HG02870 (cell line): ENCODE data around the gene PTX3.

Source experiments
- ATAC-seq: cut with Tn5 transposase; IDR thresholded peaks from one replicate; pipeline ENCODE4 v1.9.1; 2021; ENCODE audit warnings: mild to moderate bottlenecking, moderate library complexity; ENCODE audit not compliant: unreplicated experiment

PTX3 gene

GRCh38 chr3:157436583-157437291 lies at the start of gene PTX3:
Gene PTX3, plus strand, starts transcription at chr3:157436850. Its CDS starts 84 bp downstream, at chr3:157436934.
- ATAC-seq: no peak

DNA sequence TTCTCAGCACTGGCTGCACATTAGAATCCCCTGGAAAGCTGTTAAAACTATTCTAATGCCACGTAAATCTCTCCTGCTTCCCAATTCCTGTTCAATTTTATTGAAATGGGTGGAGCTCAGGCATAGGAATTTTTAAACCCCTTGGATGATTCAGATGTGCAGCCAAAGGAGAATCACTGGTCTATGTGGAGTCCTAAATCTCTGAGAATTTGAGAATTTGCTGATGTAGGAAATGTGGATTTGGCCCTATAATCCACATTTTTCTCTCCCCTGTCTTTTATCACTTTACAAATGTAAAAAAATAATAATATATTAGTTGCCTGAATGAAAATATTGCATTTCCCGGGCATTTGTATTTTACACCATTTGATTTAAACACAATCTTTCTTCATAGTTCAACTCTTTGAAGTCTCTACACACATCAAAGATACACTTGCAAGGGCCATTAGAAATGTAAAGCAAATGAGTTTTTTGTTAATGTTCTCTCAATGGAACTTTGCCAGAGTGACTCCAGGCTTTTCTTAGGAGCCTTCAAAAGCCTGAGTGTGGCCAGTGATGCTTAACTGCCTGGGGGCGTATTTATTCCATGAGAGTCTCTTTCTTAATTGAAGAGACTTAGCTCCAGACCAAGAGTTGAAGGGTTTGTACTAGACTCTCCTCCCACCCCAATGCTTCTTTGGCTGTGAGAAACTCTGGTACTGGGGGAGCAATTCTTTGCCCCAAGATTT lies 48.8 kb upstream of the PTX3 start:
- no peak for ATAC-seq

- ATAC-seq: no peak
Observed at GRCh38 chr3:157388976-157389375, 47.7 kb upstream of the PTX3 start.

DNA sequence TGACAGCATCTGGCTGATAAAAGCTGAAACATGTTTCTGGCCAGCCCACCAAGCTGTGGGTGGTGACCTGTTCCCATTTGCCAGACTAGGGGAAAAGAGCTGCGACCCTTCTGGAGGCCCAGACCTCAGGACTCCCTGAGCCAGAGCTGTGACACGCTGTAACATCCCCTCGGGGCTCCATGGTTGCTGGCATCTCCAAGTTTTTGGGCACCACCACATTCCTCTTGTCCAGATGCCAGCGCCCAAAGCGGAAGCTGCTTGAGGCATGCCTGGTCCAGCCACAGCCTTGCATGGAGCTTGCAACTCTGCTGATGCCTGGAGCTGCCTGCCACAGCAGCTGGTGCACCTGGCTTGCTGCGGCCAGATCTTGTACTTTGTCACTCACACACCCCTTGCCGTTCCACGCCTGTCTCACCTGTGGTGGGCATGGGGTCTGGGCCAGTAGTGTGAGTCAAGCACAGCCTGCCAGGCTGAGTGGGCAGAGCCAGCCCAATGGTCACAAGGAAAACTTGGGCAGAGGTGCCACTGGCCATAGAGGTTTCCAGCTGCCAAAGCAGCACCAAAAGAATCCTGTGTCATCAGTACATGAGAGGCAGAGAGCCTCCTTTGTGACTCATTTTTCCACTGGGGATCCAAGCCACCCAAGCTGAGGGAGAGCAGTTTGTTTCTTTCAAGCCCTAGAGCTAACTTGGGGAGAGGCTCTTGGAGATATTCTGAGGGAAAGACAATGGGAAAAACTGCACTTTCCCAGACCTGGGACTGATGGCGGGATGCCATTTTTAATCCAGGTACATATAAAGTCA lies 45.7 kb upstream of the PTX3 start:
- ATAC-seq: no peak

GRCh38 chr3:157392104-157392503 lies 44.5 kb upstream of the PTX3 start:
- ATAC-seq: no peak

DNA sequence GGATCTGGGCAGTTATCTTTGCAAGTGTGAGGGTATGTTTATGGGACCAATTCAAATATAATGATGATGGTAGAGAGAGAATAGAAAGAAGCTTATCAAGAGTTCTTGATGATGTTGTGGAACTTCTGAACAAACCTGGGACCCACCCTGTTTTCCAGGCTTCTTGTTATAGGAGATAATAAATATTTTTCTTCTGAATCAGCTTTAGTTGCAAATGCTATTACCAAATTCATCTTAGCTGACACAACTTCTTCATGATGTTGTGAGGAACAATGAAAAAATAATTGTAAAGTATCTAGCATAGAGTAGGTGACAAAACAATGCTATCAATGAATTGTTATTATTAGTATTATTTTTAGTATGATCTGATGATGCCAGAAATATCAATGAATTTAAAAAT lies 43.5 kb upstream of the PTX3 start:
- ATAC-seq: no peak

GRCh38 chr3:157394411-157394810 lies 42.2 kb upstream of the PTX3 start:
- no peak for ATAC-seq

DNA sequence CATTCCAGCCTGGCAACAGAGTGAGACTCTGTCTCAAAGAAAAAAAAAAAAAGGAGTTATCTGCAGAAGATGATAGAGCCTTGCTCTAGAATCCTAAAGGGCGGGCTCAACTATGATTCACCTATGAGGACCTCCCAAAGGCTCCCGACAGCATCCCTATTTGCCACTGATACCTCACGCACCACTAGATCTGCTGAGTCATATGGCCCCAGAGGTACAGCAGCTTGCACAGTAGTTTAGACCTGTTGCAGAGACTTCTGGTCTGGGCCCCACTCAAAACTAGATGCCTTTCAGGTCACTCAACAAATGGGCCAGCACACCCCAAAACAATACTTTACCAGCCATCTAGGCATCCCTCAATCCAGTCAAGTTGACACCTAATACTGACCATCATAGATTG lies 38.1 kb upstream of the PTX3 start:
- no peak for ATAC-seq

- no peak for ATAC-seq
Observed at GRCh38 chr3:157404381-157404780, 32.3 kb upstream of the PTX3 start.

GRCh38 chr3:157405457-157405856 lies 31.2 kb upstream of the PTX3 start:
- no peak for ATAC-seq

DNA sequence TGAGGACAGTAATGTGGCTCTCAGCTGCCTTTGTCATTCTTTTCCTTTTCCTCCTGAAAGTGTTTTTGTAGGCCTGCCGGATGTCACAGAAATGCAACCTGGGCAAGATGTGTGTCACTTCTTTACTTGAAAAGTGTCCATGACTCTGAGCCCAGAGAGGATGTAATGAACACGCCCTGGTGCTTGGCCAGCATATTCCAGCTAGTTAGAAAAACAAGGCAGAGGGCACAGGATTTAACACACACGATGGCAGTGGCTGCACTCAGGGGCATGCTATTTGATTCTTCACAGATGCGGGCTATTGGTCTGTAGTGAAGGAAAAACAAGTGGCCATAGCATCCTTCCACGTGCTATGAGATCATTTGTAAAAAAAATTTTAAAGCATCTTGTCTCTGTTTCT lies 30.3 kb upstream of the PTX3 start:
- no peak for ATAC-seq

DNA sequence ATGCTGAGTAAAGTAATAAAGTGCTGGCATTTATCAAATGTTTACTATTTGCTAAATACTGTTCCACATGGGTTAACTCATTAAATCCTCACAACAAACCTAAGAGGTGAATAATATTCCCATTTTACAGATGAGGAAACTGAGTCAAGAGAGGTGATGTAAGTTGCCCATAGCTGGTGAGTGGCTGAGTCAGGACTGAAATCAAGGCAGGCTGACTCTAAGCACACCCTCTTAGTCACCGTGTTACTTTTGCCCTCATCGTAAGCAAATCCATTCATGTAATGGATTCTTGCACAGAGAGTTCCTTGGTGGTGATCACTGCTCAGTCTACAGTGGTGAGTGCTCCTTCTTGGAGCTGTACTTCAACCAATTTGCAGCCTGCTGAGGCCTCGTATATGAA lies 28.9 kb upstream of the PTX3 start:
- ATAC-seq: no peak

DNA sequence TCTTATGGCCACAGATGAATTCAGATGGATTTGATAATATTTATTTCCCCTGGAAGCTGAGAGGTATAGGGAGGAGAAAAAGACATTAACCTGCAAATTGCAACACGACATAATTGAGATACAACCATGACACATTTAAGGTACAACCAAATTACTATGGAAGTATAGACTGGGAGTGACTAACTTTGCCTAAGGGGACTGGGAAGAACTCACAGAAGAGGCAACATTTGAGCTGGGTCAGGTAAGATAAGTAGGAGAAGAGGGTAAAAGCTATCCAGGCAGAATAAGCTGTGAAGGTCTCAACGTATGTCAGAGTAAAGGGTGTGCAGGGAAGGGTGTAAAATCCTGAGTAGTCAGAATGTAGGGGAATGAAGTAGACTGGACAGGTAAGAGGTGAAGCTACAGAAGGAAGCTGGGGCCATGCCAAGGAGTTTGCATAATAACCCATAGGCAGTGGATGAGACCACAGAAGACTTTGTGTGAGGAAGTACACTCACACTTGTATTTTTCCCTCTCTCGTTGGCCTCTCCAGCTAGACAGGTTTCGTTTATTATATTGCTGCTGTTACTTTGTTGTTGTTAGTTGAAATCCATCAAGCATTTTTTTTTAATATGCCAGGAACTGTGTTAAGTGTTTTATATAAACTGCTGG lies 28.0 kb upstream of the PTX3 start:
- ATAC-seq: no peak

DNA sequence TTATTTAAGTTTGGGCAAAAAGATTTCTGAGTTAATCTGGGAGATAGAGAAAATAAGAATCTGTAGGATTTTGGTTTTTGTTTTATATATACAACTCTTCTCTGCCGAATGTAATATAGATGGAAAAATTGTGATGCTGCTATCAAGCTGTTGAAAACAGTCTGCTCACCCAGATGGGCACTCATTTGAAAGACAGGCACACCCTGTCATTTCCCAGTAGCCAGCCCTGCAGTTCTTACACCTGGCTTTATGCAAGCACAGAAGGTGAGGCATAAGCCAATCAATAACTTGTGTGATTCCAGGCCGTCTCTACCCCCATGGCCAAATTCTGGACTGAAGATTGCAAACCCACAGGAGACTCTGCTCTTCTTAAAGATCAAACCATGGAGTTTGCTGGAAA lies 27.1 kb upstream of the PTX3 start:
- no peak for ATAC-seq

- ATAC-seq: no peak
Observed at GRCh38 chr3:157410945-157411344, 25.7 kb upstream of the PTX3 start.

DNA sequence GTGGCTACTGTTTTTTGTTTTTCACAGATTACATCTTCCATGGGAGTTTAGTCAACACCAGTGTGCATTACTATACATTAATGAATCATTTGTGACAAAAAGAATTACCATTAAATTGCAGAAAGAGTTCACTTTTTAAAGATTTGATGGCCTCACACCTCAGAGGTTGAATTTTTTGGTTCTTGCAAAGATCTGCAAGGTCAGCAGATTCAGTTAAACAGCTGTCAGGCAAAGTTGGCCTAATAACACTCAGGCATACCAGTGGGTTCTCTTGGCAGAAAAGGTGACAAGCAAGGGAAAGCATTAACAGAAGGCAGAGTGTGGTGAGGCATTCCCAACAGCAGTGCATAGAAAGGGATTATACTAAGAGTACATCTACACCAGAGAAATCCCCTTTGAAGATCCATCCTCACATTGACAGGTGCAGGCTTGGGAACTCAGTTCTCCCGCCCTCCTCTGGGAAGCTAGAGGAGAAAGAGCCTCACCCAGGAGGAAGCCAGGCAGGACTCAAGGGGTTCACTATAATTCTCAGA lies 24.3 kb upstream of the PTX3 start:
- no peak for ATAC-seq

DNA sequence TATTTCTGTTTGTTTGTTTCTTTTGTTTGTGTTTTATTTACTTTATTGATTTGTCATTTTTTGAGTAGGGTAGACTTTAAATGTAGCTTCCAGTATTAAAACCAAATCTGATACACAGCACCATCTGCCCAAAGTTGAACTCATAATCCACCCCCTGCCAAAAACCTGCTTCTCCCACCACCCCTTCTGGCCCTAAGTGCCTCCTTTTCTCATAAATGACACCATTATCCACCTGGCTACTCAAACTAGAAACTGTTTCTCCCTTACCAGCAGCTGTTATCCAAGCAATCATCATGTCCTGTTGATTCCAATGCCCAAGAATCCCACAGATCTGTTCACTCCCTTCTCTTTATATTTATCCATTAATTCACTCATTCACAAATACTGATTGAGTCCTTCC lies 21.8 kb upstream of the PTX3 start:
- no peak for ATAC-seq

- no peak for ATAC-seq
Observed at GRCh38 chr3:157416347-157417087, 20.1 kb upstream of the PTX3 start.

GRCh38 chr3:157417247-157417646 lies 19.4 kb upstream of the PTX3 start:
- ATAC-seq: no peak

DNA sequence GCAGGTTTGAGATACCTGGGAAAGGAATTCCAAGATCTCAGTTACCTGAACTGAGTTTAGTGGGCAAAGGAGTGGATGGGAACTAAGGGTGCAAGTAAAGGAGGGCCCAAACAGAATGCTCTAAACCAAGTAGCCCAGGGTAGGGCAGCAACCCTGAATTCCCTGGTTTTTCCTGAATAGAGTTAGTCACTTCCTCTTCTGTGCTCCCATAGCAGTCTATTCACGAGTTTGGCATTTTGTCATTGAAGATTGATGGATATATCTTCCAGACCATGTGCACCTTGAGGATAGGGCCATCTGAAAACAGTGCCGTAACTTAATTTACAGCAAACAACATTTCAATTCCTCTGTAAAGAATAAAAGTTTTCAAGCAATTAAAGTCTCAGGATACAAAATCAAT lies 18.5 kb upstream of the PTX3 start:
- no peak for ATAC-seq
